ENCODE data around the gene TPD52L2.
A peak's percentile ranks its signal among the peaks of the same experiment; 100 is the strongest.
"Not testable (repeated sequence)": the region's sequence is repeated elsewhere in the genome, so short reads cannot be mapped to it uniquely, and the experiment has no call there.

TPD52L2 gene

GRCh38 chr20:63833776-63834490 lies 31.1 kb upstream of the TPD52L2 start:
- Histone ChIP-seq H3K4me3 (no peak overlapping the region), H3K27ac (peak overlapping the region in 2 of 21 experiments; percentile 24 to 51)

- Histone ChIP-seq H3K4me3 (no peak overlapping the region), H3K27ac (peak overlapping the region in 2 of 21 experiments; percentile 24 to 51)
Measured at GRCh38 chr20:63834491-63834880, 30.6 kb upstream of the TPD52L2 start.

GRCh38 chr20:63835021-63835858 lies 29.8 kb upstream of the TPD52L2 start:
- Histone ChIP-seq H3K4me3 (no peak overlapping the region), H3K27ac (peak overlapping the region in 5 of 21 experiments; percentile 28 to 69 (median 49))

DNA sequence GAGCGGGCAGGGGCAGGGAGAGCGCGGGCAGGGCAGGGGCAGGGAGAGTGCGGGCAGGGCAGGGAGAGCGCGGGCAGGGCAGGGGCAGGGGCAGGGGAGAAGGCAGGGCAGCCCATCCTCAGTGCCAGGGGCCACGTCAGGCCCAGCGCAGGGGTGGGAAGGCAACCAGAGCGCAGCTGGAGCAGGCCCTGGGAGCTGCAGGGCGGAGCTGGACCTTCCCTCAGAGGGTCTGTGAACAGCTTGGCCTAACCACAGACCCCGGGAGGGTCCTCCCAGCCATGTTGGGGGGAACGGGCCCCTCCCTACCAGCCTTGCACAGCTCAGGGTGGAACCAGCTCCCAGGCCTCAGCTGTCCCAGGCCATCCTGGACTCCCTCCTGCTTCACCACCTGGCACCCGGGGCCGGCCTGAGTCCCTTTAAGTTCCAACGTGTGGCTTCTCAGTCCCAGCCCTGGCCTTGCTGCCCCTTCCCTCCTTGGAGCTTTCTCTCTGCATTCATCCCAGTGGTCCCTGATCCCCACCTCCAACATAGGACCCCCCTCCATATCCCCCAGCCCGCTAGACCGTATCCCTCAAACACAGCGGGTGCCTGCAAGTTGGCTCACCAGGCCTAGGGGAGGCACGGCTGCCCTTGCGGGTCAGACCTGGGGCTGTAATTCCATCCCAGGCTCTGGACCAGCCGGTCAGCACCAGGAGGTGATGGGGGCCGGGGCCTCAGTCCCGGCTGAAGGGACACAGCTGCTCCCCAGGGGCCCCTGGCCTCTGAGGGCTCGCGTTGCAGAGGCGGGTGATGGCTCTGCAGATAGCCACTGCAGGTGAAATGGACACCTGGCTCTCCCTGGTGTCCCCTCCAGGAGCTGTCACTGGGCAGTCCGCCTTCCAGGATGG lies 28.4 kb upstream of the TPD52L2 start:
- H3K4me3 ChIP-seq = no peak overlapping the region
- no peak overlapping the region for H3K27ac ChIP-seq

DNA sequence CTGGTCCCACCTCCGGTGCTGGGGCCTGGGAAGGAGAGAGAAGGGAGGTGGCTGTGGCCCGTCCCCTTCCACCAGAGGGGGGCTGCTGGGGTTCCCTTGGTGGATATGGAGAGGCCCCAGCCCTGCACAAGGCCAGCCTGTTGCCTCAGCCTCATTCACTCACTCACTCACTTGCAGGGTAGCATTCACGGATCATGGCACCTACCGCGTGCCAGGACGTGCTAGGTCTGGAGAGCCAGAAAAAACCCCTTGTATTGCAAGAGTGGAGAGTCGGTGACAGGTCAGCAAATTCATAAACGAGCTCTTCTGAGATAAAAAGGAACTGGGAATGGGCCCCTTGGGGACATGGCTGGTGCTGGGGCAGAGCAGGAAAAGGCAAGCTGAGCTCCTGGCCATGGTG lies 27.6 kb upstream of the TPD52L2 start:
- Histone ChIP-seq H3K27ac (no peak overlapping the region), H3K4me3 (no peak overlapping the region)

DNA sequence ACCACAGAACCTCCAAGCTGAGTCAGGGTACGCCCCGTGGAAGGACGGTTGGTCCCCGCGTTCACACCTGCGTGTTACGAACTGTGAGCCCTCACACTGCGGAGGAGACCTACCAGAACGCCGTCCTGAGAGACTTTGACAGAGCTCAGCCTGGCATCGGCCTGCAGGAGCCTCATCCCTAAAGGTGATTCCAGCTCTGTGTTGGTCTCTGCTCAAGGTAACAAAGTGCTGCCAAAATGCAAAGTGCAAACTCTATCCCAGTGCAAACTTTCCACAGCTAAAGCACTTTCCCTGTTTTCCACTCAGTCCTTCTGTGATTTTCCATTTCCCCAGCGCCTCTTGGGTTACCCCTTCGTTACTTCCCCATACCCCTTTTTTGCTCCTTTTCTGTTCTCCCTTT lies 25.4 kb upstream of the TPD52L2 start:
- H3K4me3 ChIP-seq = no peak overlapping the region
- no peak overlapping the region for H3K27ac ChIP-seq

GRCh38 chr20:63840405-63840828 lies 24.7 kb upstream of the TPD52L2 start:
- Histone ChIP-seq H3K4me3 (no peak overlapping the region), H3K27ac (no peak overlapping the region)

DNA sequence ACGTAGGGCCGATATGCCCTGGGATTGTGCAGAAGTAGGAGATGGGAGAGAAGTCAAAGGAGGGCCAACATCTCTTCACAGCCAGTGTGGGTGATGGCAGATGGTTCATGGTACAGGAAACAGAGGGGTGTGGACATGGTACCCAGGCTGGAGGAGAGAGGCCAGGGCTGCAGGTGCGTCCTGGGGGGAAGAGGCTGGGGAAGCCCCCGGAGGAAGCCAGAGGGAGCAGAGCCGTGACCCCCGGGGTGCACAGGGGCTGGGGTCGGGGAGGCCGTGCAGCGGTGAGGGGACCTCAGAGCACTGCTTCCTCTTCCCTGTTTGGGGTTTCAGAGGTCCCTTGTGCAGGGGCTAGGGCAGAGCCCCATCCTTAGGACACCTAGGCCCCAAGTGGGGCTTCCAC lies 22.8 kb upstream of the TPD52L2 start:
- no peak overlapping the region for H3K27ac ChIP-seq
- no peak overlapping the region for H3K4me3 ChIP-seq

- H3K4me3 ChIP-seq = no peak overlapping the region
- H3K27ac ChIP-seq = no peak overlapping the region
Measured at GRCh38 chr20:63843222-63843621, 21.8 kb upstream of the TPD52L2 start.

GRCh38 chr20:63843778-63844177 lies 21.3 kb upstream of the TPD52L2 start:
- H3K27ac ChIP-seq = no peak overlapping the region
- no peak overlapping the region for H3K4me3 ChIP-seq

- Histone ChIP-seq H3K4me3 (no peak overlapping the region), H3K27ac (no peak overlapping the region)
Measured at GRCh38 chr20:63844511-63844991, 20.5 kb upstream of the TPD52L2 start.

DNA sequence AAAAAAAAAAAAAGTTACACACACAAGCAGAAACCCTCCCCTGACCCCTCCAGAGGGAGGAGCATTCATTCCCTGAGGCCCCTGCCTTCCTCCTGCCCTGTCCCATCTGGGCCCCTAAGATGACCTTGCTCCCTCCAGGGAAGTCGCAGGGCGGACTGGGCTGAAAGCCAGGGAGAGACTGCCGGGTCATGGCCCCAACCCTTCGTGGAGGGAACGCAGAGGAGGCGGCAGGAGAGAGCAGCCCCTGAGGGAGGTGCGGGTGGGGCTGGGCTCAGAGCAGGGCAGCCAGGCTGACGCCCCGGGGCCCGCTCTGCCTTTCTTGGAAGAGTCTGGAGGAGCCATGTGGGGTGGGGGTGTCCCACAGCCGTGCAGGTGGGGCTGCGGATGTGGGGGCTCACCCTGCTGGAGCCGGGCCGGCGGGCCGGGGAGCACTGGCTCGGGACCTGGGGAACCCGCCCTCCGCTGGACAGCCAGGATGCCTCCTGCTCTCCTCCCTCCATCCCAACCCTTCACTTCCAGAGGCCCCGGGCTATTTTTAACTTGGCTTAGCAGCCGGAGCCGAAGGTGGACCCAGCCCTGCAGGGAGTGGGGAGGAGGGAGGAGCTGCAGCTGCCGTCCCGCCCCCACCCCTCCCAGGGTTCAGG lies 18.8 kb upstream of the TPD52L2 start:
- Histone ChIP-seq H3K4me3 (no peak overlapping the region), H3K27ac (peak overlapping the region in 6 of 21 experiments; percentile 3 to 45 (median 20))

- Histone ChIP-seq H3K27ac (peak overlapping the region in 6 of 21 experiments; percentile 3 to 57 (median 33)), H3K4me3 (no peak overlapping the region)
Measured at GRCh38 chr20:63846888-63847236, 18.2 kb upstream of the TPD52L2 start.

GRCh38 chr20:63847237-63848002 lies 17.6 kb upstream of the TPD52L2 start:
- Histone ChIP-seq H3K4me3 (no peak overlapping the region), H3K27ac (peak overlapping the region in 15 of 21 experiments; percentile 3 to 77 (median 44))

DNA sequence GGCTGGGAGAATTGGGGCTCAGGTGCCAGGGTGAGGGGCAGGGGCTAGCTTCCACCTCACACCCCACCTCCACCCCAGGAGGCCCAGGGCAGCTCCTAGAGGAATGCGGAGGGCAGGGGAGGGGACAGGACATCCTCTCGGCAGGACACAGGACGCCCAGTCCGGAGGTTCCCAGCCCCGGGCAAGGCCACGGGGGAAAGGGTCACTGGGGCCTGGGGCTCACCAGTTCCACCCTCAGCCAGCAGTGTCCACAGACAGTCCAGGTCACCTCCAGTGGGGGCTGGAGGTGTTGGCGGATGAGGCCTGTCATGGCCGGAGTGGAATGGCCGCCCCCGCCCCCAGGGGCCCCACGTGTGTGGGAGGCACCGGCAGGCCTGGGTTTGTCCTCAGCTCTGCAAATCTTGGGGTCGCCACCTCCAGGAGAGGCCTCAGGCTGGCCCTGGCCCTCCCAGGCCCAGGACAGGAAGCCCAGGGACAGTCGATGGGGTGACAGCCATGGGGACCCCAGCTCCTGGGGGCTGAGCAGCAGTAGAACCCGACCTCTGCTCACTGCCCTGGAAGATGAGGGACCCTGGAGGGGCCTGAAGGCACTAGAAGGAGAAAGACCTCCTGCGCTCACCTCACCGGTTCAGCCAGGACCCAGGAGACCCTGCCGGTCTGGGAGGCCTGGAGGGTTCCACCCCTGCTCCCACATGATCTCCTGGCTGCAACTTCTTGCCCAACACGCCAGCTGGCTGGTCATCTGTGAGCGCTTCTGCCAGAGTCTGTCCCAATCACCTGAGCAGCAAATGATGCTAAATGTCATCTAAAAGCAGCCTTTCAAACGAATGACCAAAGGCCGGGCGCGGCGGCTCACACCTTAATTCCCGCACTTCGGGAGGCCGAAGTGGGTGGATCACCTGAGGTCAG lies 16.8 kb upstream of the TPD52L2 start:
- H3K4me3 ChIP-seq = no peak overlapping the region

DNA sequence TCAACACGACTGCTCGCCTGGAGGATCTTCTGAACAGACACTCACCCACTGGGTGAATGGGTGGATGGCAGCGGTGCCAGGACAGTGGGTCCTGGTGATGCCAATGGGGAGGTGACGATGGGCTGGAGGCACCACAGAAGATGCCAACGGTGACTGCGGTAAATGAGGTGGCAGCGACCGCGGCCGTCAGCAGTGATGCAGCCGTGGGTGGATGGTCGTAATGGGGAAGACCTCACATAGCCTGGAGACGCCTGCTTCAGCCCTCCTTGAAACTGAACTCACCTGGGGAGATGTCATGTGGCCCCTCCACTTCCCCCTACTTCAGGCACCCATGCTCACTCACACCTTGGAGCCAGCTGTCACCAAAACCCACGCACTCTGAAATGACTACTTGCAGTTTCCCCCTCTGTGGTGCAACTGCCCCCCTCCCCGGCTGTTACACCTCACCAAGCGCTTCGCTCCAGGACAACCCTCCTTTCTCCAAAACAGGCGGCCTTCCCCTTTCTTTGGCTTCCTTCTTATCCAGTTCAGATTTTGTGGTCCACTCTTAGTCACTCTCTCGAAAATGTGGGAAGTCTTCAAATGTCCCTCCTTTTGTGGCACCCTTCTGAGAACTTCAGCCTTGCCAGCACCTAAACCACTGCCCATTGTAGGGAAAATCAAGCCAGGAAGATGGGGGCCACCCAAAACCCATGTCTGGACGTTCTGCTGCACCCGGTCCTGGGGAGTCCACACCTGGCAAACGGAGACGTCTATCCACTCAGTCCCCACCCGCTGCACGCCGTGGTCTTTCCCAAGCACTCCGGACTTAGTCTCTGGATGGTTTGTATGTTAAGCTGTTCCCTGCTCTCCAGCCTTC lies 14.2 kb upstream of the TPD52L2 start:
- peak overlapping the region in 2 of 21 experiments; percentile 16 to 29 for H3K27ac ChIP-seq
- H3K4me3 ChIP-seq = no peak overlapping the region

More for the DNA sequence above, 16.8 kb upstream of the TPD52L2 start:
- H3K27ac ChIP-seq = peak overlapping the region in 16 of 21 experiments; percentile 3 to 77 (median 45)

DNA sequence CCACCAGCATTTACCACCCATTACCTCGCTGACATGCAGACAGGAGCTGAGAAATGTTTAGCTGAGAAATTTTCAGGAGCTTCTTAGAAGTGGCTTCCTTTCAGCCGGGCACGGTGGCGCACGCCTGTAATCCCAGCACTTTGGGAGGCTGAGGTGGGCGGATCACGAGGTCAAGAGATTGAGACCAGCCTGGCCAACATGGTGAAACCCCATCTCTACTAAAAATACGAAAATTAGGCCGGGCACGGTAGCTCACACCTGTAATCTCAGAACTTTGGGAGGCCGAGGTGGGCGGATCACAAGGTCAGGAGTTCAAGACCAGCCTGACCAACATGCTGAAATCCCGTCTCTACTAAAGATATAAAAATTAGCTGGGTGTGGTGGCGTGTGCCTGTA lies 13.5 kb upstream of the TPD52L2 start:
- H3K27ac ChIP-seq = peak overlapping the region in 2 of 21 experiments; percentile 16 to 29
- H3K4me3 ChIP-seq = not testable (repeated sequence)
